Measurements from ENCODE around the gene C16orf89.

Gene C16orf89

DNA sequence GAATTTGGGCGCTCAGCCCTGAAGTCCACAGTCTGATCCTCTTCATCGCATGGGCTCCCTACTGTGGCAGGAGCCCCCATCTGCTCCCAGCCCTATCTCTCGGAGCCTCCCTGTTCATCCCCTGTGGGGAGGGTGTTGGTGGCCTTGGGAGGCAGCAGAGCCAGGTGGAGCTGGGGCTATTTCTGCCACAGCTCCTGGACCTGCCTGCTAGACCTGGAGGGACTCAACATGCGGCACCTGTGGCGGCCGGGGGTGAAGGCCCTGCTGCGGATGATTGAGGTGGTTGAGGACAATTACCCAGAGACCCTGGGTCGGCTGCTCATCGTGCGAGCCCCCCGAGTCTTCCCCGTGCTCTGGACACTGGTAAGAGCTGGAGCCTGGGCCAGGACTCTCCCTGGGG, 62.5 kb downstream of the C16orf89 start:
- Histone ChIP-seq H3K27me3 (ENCODE audit: control insufficient read depth, insufficient read depth, low read length) (no peaks in the 10 kb centered on the region), H3K4me3 (ENCODE audit: low read length) (no peak overlapping the region), H3K9me3 (ENCODE audit: control insufficient read depth, low read length) (no peaks in the 10 kb centered on the region), H3K4me1 (ENCODE audit: control insufficient read depth, insufficient read depth, low read length) (no peaks in the 10 kb centered on the region), H3K36me3 (ENCODE audit: control insufficient read depth, insufficient read depth, low read length) (no peaks in the 10 kb centered on the region), H3K9ac (ENCODE audit: low read length) (no peak overlapping the region)

DNA sequence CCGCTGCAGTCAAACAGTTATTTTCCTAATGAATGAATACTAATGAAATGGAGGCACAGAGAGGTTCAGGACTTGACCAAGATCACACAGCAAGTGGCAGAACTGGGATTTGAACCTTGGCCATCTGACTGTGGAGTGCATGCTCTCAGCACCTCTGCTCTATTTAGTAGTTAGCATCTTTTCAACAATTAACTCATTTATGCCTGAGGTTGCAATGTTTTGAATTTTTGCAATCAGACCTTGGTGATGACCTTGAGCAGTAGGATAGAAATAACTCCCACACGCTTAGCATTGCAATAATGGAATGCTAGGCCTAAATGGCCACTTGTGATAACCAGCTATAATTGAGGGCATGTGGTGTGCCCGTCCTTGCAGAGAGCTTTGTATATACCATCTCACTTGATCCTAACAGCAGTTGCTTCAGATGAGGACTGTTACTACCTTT, 63.0 kb downstream of the C16orf89 start:
- no peaks in the 10 kb centered on the region for H3K9me3 ChIP-seq (ENCODE audit: control insufficient read depth, low read length)
- no peak overlapping the region for H3K9ac ChIP-seq (ENCODE audit: low read length)
- H3K27me3 ChIP-seq (ENCODE audit: control insufficient read depth, insufficient read depth, low read length) = no peaks in the 10 kb centered on the region
- no peaks in the 10 kb centered on the region for H3K36me3 ChIP-seq (ENCODE audit: control insufficient read depth, insufficient read depth, low read length)
- no peak overlapping the region for H3K4me3 ChIP-seq (ENCODE audit: low read length)
- H3K4me1 ChIP-seq (ENCODE audit: control insufficient read depth, insufficient read depth, low read length) = no peaks in the 10 kb centered on the region

DNA sequence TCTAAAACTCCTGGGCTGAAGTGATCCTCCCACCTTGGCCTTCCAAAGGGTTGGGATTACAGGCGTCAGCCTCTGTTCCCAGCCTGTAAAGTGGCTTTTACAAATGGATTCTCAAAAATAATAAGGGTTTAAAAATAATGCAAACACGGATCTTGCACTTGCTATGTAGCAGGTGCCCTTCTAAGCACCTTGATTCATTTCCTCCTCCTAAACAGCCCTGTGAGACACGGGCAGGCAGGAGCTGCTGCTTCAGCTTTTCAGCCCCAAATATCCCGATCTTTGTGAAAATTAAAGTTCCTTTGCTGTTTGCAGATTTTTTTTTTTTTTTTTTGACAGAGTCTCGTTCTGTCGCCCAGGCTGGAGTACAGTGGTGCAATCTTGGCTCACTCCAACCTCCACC, 63.8 kb downstream of the C16orf89 start:
- Histone ChIP-seq H3K9me3 (ENCODE audit: control insufficient read depth, low read length) (no peaks in the 10 kb centered on the region), H3K36me3 (ENCODE audit: control insufficient read depth, insufficient read depth, low read length) (no peaks in the 10 kb centered on the region), H3K27me3 (ENCODE audit: control insufficient read depth, insufficient read depth, low read length) (no peaks in the 10 kb centered on the region), H3K4me1 (ENCODE audit: control insufficient read depth, insufficient read depth, low read length) (no peaks in the 10 kb centered on the region), H3K9ac (ENCODE audit: low read length) (no peak overlapping the region), H3K4me3 (ENCODE audit: low read length) (no peak overlapping the region)

DNA sequence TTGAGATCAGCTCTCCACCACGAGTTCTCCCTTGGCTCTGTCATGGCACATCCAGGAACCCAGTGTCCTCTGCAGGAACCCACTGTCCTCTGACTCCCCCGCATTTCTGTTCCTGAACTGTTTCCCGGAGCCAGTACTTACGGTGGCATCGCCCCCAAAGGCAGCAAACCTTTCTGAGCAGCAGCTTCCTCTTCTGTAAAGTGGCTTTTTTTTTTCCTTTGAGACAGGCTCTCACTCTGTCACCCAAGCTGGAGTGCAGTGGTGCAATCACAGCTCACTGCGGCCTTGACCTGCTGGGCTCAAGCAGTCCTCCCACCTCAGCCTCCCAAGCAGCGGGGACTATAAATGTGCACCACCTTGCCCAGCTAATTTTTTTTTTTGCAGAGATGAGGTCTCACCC, 64.2 kb downstream of the C16orf89 start:
- Histone ChIP-seq H3K4me1 (ENCODE audit: control insufficient read depth, insufficient read depth, low read length) (no peaks in the 10 kb centered on the region), H3K27me3 (ENCODE audit: control insufficient read depth, insufficient read depth, low read length) (no peaks in the 10 kb centered on the region), H3K4me3 (ENCODE audit: low read length) (no peak overlapping the region), H3K36me3 (ENCODE audit: control insufficient read depth, insufficient read depth, low read length) (no peaks in the 10 kb centered on the region), H3K9me3 (ENCODE audit: control insufficient read depth, low read length) (no peaks in the 10 kb centered on the region), H3K9ac (ENCODE audit: low read length) (no peak overlapping the region)

DNA sequence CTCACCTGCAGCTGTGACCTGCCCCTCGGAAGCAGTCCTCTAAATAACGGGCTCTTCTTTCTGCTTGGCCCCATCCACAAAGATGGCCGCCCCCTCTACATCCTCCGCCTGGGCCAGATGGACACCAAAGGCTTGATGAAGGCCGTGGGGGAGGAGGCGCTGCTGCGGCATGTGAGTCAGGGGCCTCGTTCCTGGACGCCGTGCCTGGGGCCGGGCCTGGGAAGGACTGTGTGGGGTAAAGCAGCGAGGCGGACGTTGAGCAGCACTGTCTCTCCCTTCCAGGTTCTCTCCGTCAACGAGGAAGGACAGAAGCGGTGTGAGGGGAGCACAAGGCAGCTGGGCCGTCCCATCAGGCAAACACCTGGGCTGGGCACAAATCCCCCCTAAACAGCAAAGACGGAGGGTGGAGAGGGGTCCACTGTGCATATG, 65.2 kb downstream of the C16orf89 start:
- H3K4me3 ChIP-seq (ENCODE audit: low read length) = no peak overlapping the region
- H3K27me3 ChIP-seq (ENCODE audit: control insufficient read depth, insufficient read depth, low read length) = no peaks in the 10 kb centered on the region
- no peak overlapping the region for H3K9ac ChIP-seq (ENCODE audit: low read length)
- no peaks in the 10 kb centered on the region for H3K36me3 ChIP-seq (ENCODE audit: control insufficient read depth, insufficient read depth, low read length)
- no peaks in the 10 kb centered on the region for H3K9me3 ChIP-seq (ENCODE audit: control insufficient read depth, low read length)
- H3K4me1 ChIP-seq (ENCODE audit: control insufficient read depth, insufficient read depth, low read length) = no peaks in the 10 kb centered on the region

DNA sequence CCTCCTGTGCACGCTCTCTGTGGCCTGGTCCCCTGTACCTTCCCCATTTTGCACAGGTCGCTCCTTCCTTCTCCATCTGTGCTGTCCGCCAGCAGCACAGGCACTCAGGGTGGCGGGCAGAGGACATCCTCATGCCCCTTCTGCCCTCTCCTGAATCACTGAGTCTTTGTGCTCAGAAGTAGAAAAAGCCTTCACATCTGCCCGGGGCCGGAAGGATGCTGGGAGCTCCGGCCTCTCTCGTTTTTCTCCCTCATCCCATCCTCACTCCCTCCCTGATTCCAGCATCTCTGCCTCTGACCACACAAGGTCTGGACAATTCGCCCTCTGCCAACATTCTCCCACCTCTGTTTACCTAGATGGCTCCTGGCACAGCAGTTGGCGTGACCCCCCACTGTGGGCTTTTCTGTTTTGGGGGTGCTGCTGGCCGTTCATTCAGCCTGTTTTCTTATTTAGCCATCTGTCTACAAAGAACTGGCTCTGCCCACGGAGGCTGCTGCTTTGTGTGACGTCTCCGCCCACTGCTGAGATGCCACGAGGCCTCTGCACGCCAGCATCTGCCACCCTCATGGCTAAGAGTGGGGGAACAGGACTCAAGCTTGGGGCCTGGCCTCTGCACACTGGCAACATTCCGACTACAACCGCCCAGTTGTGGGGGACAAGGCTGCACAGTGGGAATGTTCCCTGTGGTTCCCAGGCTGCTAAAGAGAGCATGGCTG, 70.9 kb downstream of the C16orf89 start:
- H3K9me3 ChIP-seq (ENCODE audit: control insufficient read depth, low read length) = no peaks in the 10 kb centered on the region
- no peak overlapping the region for H3K4me3 ChIP-seq (ENCODE audit: low read length)
- no peaks in the 10 kb centered on the region for H3K36me3 ChIP-seq (ENCODE audit: control insufficient read depth, insufficient read depth, low read length)
- no peaks in the 10 kb centered on the region for H3K4me1 ChIP-seq (ENCODE audit: control insufficient read depth, insufficient read depth, low read length)
- no peaks in the 10 kb centered on the region for H3K27me3 ChIP-seq (ENCODE audit: control insufficient read depth, insufficient read depth, low read length)
- H3K9ac ChIP-seq (ENCODE audit: low read length) = no peak overlapping the region

Measured in mucosa of stomach (tissue), 1 donor.